HCT116 (cell line): ENCODE data around the gene TXNDC11. TPM values are rescaled to one million over a fixed set of nuclear protein-coding genes. Genes with fewer than 3 reads are reported as not detected.

Source experiments
- ATAC-seq: fragments of 200-7000 bp; cut with Tn5 transposase; 2 replicates; pipeline ENCODE4 v1.9.1; 2020; ENCODE audit warnings: mild to moderate bottlenecking, moderate library complexity
- BruUV-seq: library from RNA; stranded (reverse); fragments of 400-500 nt; replicated peaks from 2 replicates; lab custom pipeline; 2021; lab: Mats Ljungman, UMichigan
- CTCF ChIA-PET: fragments of 300-600 bp; sonication (Branson Sonifier 250); formaldehyde crosslinking; loops from one replicate; lab custom pipeline; 2021; ENCODE audit warnings: antibody characterized with exemption; lab: Charles Lee
- POLR2A ChIA-PET: fragments of 300-600, 350-600 bp; sonication (Branson Sonifier 250); formaldehyde crosslinking; loops from one replicate; lab custom pipeline; 2021; ENCODE audit warnings: antibody characterized with exemption; lab: Charles Lee
- RAD21 ChIA-PET, 2 experiments: fragments of 300-600 bp; sonication (Branson Sonifier 250); formaldehyde crosslinking; loops; one replicate each; lab custom pipeline; 2023; ENCODE audit warnings: low total read pairs in 2 of 2; ENCODE audit not compliant: uncharacterized antibody in 2 of 2, unreplicated experiment in 2 of 2, low non-redundant PET in 1 of 2; lab: Charles Lee
- DNase-seq: peaks from one replicate; pipeline ENCODE4 v3.0.0-alpha.2; 2010; ENCODE audit warnings: low read depth, low spot score
- H2AFZ ChIP-seq: fragments of 200-600 bp; shearing (Covaris generic), sonication (generic); 2 replicates; pipeline ENCODE4 v1.6.1; 2017; ENCODE audit warnings: low read depth, mixed run types, mixed read lengths, antibody characterized with exemption, low read length; ENCODE audit not compliant: poor library complexity, severe bottlenecking
- H3K27ac ChIP-seq: 2 replicates; pipeline ENCODE4 v1.5.1; 2012; ENCODE audit warnings: low read depth, low read length
- H3K27me3 ChIP-seq: fragments of 200-600 bp; sonication (generic); 2 replicates; pipeline ENCODE4 v1.6.1; 2016; ENCODE audit warnings: mixed run types, low read length, mixed read lengths; ENCODE audit not compliant: insufficient read depth
- H3K36me3 ChIP-seq, 2 experiments: fragments of 200-500 bp in 1 of 2; fragments of 200-600 bp in 1 of 2; sonication (Bioruptor generic) in 1 of 2; sonication (generic) in 1 of 2; 2 replicates each; pipeline versions ENCODE4 v1.5.1 to v1.6.1; 2014 to 2016; ENCODE audit warnings: low read length in 2 of 2, inconsistent platforms in 1 of 2, mixed read lengths in 1 of 2, mixed run types in 1 of 2; ENCODE audit not compliant: insufficient read depth in 2 of 2, control insufficient read depth in 1 of 2
- H3K4me1 ChIP-seq, 2 experiments: fragments of 200-600 bp in 1 of 2; sonication (generic) in 1 of 2; 2 replicates each; pipeline versions ENCODE4 v1.5.1 to v1.6.1; 2012 to 2017; ENCODE audit warnings: low read length in 2 of 2, inconsistent platforms in 1 of 2, mild to moderate bottlenecking in 1 of 2, mixed read lengths in 1 of 2, mixed run types in 1 of 2, moderate library complexity in 1 of 2; ENCODE audit not compliant: insufficient read depth in 2 of 2, control insufficient read depth in 1 of 2
- H3K4me2 ChIP-seq: fragments of 200-600 bp; sonication (generic); 2 replicates; pipeline ENCODE4 v1.6.1; 2017; ENCODE audit warnings: mixed run types, low read length, mixed read lengths
- H3K4me3 ChIP-seq, 2 experiments: fragments of 200-600 bp in 1 of 2; sonication (generic) in 1 of 2; replicated peaks in 1 of 2; 2 replicates each; pipeline ENCODE4 v1.5.1; 2011 to 2016; ENCODE audit warnings: low read length in 2 of 2, control low read depth in 1 of 2, low read depth in 1 of 2, mild to moderate bottlenecking in 1 of 2, mixed read lengths in 1 of 2, mixed run types in 1 of 2
- H3K79me2 ChIP-seq: fragments of 200-600 bp; sonication (generic); 2 replicates; pipeline ENCODE4 v1.6.1; 2017; ENCODE audit warnings: mild to moderate bottlenecking, mixed run types, low read length, moderate library complexity, mixed read lengths; ENCODE audit not compliant: insufficient read depth
- H3K9ac ChIP-seq: fragments of 200-600 bp; sonication (generic); 2 replicates; pipeline ENCODE4 v1.6.1; 2016; ENCODE audit warnings: low read length, mixed read lengths
- H3K9me2 ChIP-seq: fragments of 200-600 bp; sonication (generic), shearing (Covaris generic); 2 replicates; pipeline ENCODE4 v1.6.1; 2017; ENCODE audit warnings: mixed run types, mild to moderate bottlenecking, moderate library complexity; ENCODE audit not compliant: insufficient read depth
- H3K9me3 ChIP-seq, 2 experiments: fragments of 200-500 bp in 1 of 2; fragments of 200-600 bp in 1 of 2; sonication (Bioruptor generic) in 1 of 2; sonication (generic) in 1 of 2; 2 replicates each; pipeline ENCODE4 v1.6.1; 2014 to 2017; ENCODE audit warnings: low read length in 2 of 2, mixed read lengths in 2 of 2, inconsistent platforms in 1 of 2, low read depth in 1 of 2, mild to moderate bottlenecking in 1 of 2, mixed run types in 1 of 2, moderate library complexity in 1 of 2; ENCODE audit not compliant: control insufficient read depth in 1 of 2, insufficient read depth in 1 of 2
- H4K20me1 ChIP-seq: fragments of 200-600 bp; sonication (generic), shearing (Covaris generic); 2 replicates; pipeline ENCODE4 v1.6.1; 2017; ENCODE audit warnings: mixed run types, mild to moderate bottlenecking, moderate library complexity; ENCODE audit not compliant: insufficient read depth
- EGR1 ChIP-seq: IDR thresholded peaks from 2 replicates; pipeline ENCODE4 v1.6.1; 2012; ENCODE audit warnings: low read depth
- ELF1 ChIP-seq: IDR thresholded peaks from 2 replicates; pipeline ENCODE4 v1.6.1; 2012; ENCODE audit warnings: low read depth, borderline replicate concordance
- POLR2AphosphoS5 ChIP-seq: IDR thresholded peaks from 2 replicates; pipeline ENCODE4 v1.6.1; 2011; ENCODE audit warnings: mild to moderate bottlenecking, low read depth, low read length, moderate library complexity
- SIN3A ChIP-seq: IDR thresholded peaks from 2 replicates; pipeline ENCODE4 v1.6.1; 2012; ENCODE audit warnings: low read depth
- TCF7L2 ChIP-seq: IDR thresholded peaks from 2 replicates; pipeline ENCODE4 v1.7.0; 2011; ENCODE audit warnings: borderline replicate concordance, inconsistent platforms; ENCODE audit not compliant: insufficient read depth, insufficient read length; ENCODE audit errors: extremely low read depth
- YY1 ChIP-seq: IDR thresholded peaks from 2 replicates; pipeline ENCODE4 v1.6.1; 2011; ENCODE audit warnings: low read length, low read depth, moderate library complexity, mild to moderate bottlenecking; ENCODE audit not compliant: insufficient replicate concordance; ENCODE audit errors: extremely low read depth
- intact Hi-C: fragments of 100-400 bp; cut with micrococcal nuclease; formaldehyde crosslinking; loops from 2 replicates; pipeline ENCODE4 v1.10.0; 2022
- total RNA-seq: library from RNA; stranded (reverse); gene quantifications from one replicate; pipeline ENCODE4 v1.2.1, GENCODE V29; 2021; ENCODE audit not compliant: unreplicated experiment
- TF ChIP-seq, protein P1 (sequence below): IDR thresholded peaks from 2 replicates; pipeline ENCODE4 v1.6.1; 2012

The TXNDC11 gene
- total RNA-seq, 1 experiment from 2014 or later = 26.8 TPM

DNA sequence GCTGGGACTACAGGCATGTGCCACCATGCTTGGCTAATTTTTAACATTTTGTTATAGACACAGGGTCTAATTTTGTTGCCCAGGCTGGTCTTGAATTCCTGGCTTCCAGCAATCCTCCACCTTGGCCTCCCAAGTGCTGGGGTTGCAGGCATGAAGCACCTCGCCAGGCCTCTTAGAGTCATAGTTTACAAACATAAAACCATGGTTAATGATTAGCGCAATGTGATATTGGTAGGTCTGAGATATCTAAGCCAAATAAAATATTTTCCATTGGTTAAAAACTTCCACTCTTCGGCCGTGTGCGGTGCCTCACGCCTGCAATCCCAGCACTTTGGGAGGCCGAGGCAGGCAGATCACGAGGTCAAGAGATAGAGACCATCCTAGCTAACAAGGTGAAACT is 16.6 kb downstream of the TXNDC11 start:
- Histone ChIP-seq H2AFZ (no peak overlapping the region), H3K27me3 (no peaks in the 10 kb centered on the region), H3K4me1 (no peaks in the 10 kb centered on the region), H3K9ac (no peak overlapping the region), H3K9me3 (no peaks in the 10 kb centered on the region), H3K79me2 (peaks cover 30% of the 10 kb centered on the region), H3K27ac (no peak overlapping the region), H3K9me2 (no peaks in the 10 kb centered on the region), H4K20me1 (no peaks in the 10 kb centered on the region), H3K4me2 (no peak overlapping the region), H3K4me3 (no peak overlapping the region), H3K36me3 (peaks cover 25 to 42% of the 10 kb centered on the region in 2 experiments; a peak in 3 of 4 replicates)
- ATAC-seq = no peak
- DNase-seq = no peak
- intact Hi-C loops = no loop called here
- ChIA-PET POLR2A (no interaction called here), RAD21 (no interaction called here), CTCF (interaction anchor here (1.0 kb wide), 1 partner anchor 319 kb away, joined by 3 read pairs; no protein-coding TSS in a partner anchor)
- TF ChIP-seq SIN3A = no peak
- no TSS peak for BruUV-seq

DNA sequence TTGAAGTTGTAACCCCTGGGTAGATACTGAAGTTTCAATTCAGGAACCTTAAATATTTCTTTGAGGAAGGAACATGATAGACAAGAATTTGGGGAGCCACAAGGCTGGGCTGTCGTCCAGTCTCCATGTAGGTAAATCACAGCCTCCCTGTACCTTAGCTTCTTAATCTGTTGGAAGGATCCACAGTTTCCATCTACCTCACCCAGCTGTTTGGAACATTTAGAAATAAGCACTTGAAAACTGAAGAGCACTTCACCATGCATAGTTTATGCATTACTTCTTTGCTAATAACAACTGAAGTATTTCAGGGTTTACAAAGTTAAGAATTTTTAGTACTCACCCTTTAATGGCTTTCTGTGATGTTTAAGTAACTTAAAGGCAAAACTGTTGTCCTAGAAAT is 17.2 kb downstream of the TXNDC11 start:
- intact Hi-C loops = no loop called here
- Histone ChIP-seq H3K4me3 (no peak overlapping the region), H3K4me2 (no peak overlapping the region), H3K36me3 (peaks cover 29 to 45% of the 10 kb centered on the region in 2 experiments; a peak in 3 of 4 replicates), H3K27me3 (no peaks in the 10 kb centered on the region), H3K9ac (no peak overlapping the region), H3K79me2 (peaks cover 29% of the 10 kb centered on the region), H3K4me1 (no peaks in the 10 kb centered on the region), H3K9me3 (no peaks in the 10 kb centered on the region), H4K20me1 (no peaks in the 10 kb centered on the region), H3K9me2 (no peaks in the 10 kb centered on the region), H3K27ac (no peak overlapping the region), H2AFZ (no peak overlapping the region)
- DNase-seq = no peak
- no peak for ATAC-seq
- no TSS peak for BruUV-seq
- ChIA-PET CTCF (no interaction called here), RAD21 (no interaction called here), POLR2A (no interaction called here)
- TF ChIP-seq, protein P1, sequence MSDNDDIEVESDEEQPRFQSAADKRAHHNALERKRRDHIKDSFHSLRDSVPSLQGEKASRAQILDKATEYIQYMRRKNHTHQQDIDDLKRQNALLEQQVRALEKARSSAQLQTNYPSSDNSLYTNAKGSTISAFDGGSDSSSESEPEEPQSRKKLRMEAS = no peak
- TF ChIP-seq POLR2AphosphoS5 (no peak), SIN3A (no peak), ELF1 (no peak), YY1 (no peak), EGR1 (no peak), TCF7L2 (no peak)
